Adrenal gland (tissue), 12 donors: Measurements from ENCODE around the gene MAPT. TPM values are rescaled to one million over a fixed set of nuclear protein-coding genes. Genes with fewer than 3 reads are reported as not detected.

Experiments used
- DNase-seq, 7 donors: peaks; one replicate each; pipeline ENCODE4 v3.0.0-alpha.2; 2019 to 2020
- H3K27ac ChIP-seq, 5 donors: fragments of 200-600 bp; sonication (generic) in 4 of 5; 1 replicate in 3 of 5; 2 replicates in 2 of 5; pipeline versions ENCODE4 v1.5.1 to v1.8.0; 2016 to 2020; ENCODE audit warnings: mild to moderate bottlenecking in 1 of 5
- H3K27me3 ChIP-seq: fragments of 200-600 bp; 2 replicates; pipeline ENCODE4 v1.8.0; 2021
- H3K36me3 ChIP-seq, 2 donors: fragments of 200-600 bp; replicated peaks in 1 of 2; 1 replicate in 1 of 2; 2 replicates in 1 of 2; pipeline versions ENCODE4 v1.5.1 to v1.8.0; 2018 to 2022
- H3K4me1 ChIP-seq, 2 donors: fragments of 200-600 bp; replicated peaks in 1 of 2; 1 replicate in 1 of 2; 2 replicates in 1 of 2; pipeline versions ENCODE4 v1.5.1 to v1.8.0; 2018 to 2021
- H3K4me3 ChIP-seq, 4 donors: fragments of 200-600 bp; sonication (generic) in 3 of 4; one replicate each; pipeline ENCODE4 v1.5.1; 2016 to 2018
- H3K9me3 ChIP-seq, 3 donors: fragments of 200-600 bp; sonication (generic) in 1 of 3; replicated peaks in 1 of 3; 1 replicate in 2 of 3; 2 replicates in 1 of 3; pipeline versions ENCODE4 v1.5.1 to v1.8.0; 2016 to 2021
- CTCF ChIP-seq, 6 experiments: fragments of 450-650 bp in 4 of 6; fragments of 200-600 bp in 2 of 6; sonication (generic) in 1 of 6; IDR thresholded peaks; 1 replicate in 5 of 6; 2 replicates in 1 of 6; pipeline versions ENCODE4 v1.5.1 to v1.8.0; 2016 to 2021; ENCODE audit warnings: antibody characterized with exemption in 6 of 6, mild to moderate bottlenecking in 2 of 6, moderate library complexity in 1 of 6
- POLR2A ChIP-seq, 2 donors: fragments of 450-650 bp; IDR thresholded peaks; one replicate each; pipeline ENCODE4 v1.6.1; 2017; ENCODE audit warnings: antibody characterized with exemption in 2 of 2, mild to moderate bottlenecking in 2 of 2, moderate library complexity in 1 of 2
- WGBS, 4 donors: extraction: QIAGEN DNeasy Blood & Tissue Kit in 2 of 4; methylation state at CpG; one replicate each; pipeline versions ENCODE4 v1.1.5 to v1.1.7; 2013 to 2017; 5-methylcytosine and 5-hydroxymethylcytosine counted together
- intact Hi-C, 2 donors: fragments of 100-400 bp; cut with DNase I; formaldehyde crosslinking; loops; one replicate each; pipeline versions ENCODE4 v1.14.1 to v1.15.0; 2022 to 2023
- polyA plus RNA-seq, 3 donors: library from polyadenylated mRNA; stranded (reverse); fragments of 200-250 nt in 2 of 3; fragments of 350-450 nt in 1 of 3; fragmentation: Illumina TruSeq in 1 of 3; extraction: RNeasy Lipid Tissue Mini Kit (QIAGEN cat#74804) in 1 of 3; gene quantifications; one replicate each; pipeline ENCODE4 v1.2.3, GENCODE V29; 2013 to 2014
- total RNA-seq, 9 donors: library from RNA; depleted of rRNA in 4 of 9; stranded (reverse); fragments of >200 nt in 4 of 9; fragments of 120-200 nt in 1 of 9; fragmentation: NEBNext Ultra II Directional in 1 of 9; extraction: Animal tissue kit (Norgen Biotek cat#: 25700) in 1 of 9; gene quantifications; one replicate each; pipeline versions ENCODE4 v1.1.0 to v1.2.4, GENCODE V29; 2013 to 2023
- donor health status: healthy with polysubstance abuse.
- donor health status: Bipolar disorder and iron deficiency.
- donor health status: DM: yes; HTN: yes; CAD: no.
- donor health status: DM: no; HTN: no; CAD: no.
- donor health status: DM: no; HTN: no; CAD: no.
- donor health status: DM: yes; HTN: yes; CAD: no.

MAPT gene
- total and polyA plus RNA-seq, 12 donors = 0.72 to 17.6 (median 3.3) TPM

GRCh38 chr17:46027048-46027975, 133.0 kb downstream of the MAPT start:
- TF ChIP-seq CTCF (IDR thresholded peaks at IDR 0.05) = no peak
- TF ChIP-seq POLR2A (IDR thresholded peaks at IDR 0.05) = no peak
- H3K9me3 ChIP-seq = no peaks in the 10 kb centered on the region
- intact Hi-C loops = no loop called here
- no peak overlapping the region for H3K4me3 ChIP-seq
- peaks cover 8 to 31% of the 10 kb centered on the region in 2 donors for H3K4me1 ChIP-seq
- peaks cover 0 to 31% of the 10 kb centered on the region in 2 donors for H3K36me3 ChIP-seq
- peak in 1 of 7 donors; percentile 51 for DNase-seq
- WGBS, 4 donors = 75 to 82% (median 80%) methylated on average over 11 to 12 of the region's 12 CpGs
- peak overlapping the region in 3 of 5 donors; percentile 26 to 75 (median 41) for H3K27ac ChIP-seq
- no peaks in the 10 kb centered on the region for H3K27me3 ChIP-seq

- no peak for TF ChIP-seq CTCF (IDR thresholded peaks at IDR 0.05)
- Histone ChIP-seq H3K36me3 (peaks cover 0 to 38% of the 10 kb centered on the region in 2 donors), H3K27me3 (no peaks in the 10 kb centered on the region), H3K9me3 (no peaks in the 10 kb centered on the region), H3K4me3 (no peak overlapping the region), H3K4me1 (peaks cover 8 to 31% of the 10 kb centered on the region in 2 donors), H3K27ac (peak overlapping the region in 2 of 5 donors; percentile 41 to 75)
- intact Hi-C loops = no loop called here
- WGBS, 4 donors = 80 to 87% (median 85%) methylated on average over 4 of the region's 4 CpGs
- DNase-seq = no peak
Measured at GRCh38 chr17:46027976-46028325, 133.6 kb downstream of the MAPT start.

GRCh38 chr17:46028374-46028773, 134.0 kb downstream of the MAPT start:
- no peak overlapping the region for H3K4me3 ChIP-seq
- DNase-seq = peak in 1 of 7 donors; percentile 39
- H3K36me3 ChIP-seq = peaks cover 0 to 42% of the 10 kb centered on the region in 2 donors
- H3K4me1 ChIP-seq = peaks cover 8 to 31% of the 10 kb centered on the region in 2 donors
- H3K27ac ChIP-seq = peak overlapping the region in 1 of 5 donors; percentile 75
- no peak for TF ChIP-seq POLR2A (IDR thresholded peaks at IDR 0.05)
- no peak for TF ChIP-seq CTCF (IDR thresholded peaks at IDR 0.05)
- WGBS, 4 donors = 61 to 73% (median 67%) methylated on average over 3 of the region's 3 CpGs
- H3K27me3 ChIP-seq = no peaks in the 10 kb centered on the region
- no peaks in the 10 kb centered on the region for H3K9me3 ChIP-seq
- intact Hi-C loops = no loop called here

- WGBS, 4 donors = 48 to 53% (median 49%) methylated on average over 4 of the region's 4 CpGs
Measured at GRCh38 chr17:46028981-46029565, 134.7 kb downstream of the MAPT start.

More at GRCh38 chr17:46028981-46029565, 134.7 kb downstream of the MAPT start:
- H3K27me3 ChIP-seq = no peaks in the 10 kb centered on the region
- H3K27ac ChIP-seq = no peak overlapping the region
- H3K4me1 ChIP-seq = peaks cover 8 to 31% of the 10 kb centered on the region in 2 donors
- peaks cover 0 to 49% of the 10 kb centered on the region in 2 donors for H3K36me3 ChIP-seq
- no peaks in the 10 kb centered on the region for H3K9me3 ChIP-seq
- DNase-seq = peak in 1 of 7 donors; percentile 45
- intact Hi-C loops = no loop called here
- H3K4me3 ChIP-seq = no peak overlapping the region
- no peak for TF ChIP-seq CTCF (IDR thresholded peaks at IDR 0.05)
- no peak for TF ChIP-seq POLR2A (IDR thresholded peaks at IDR 0.05)
